Fibroblast of the aortic adventitia (primary cell): ENCODE data around the gene CEP131. TPM values are rescaled to one million over a fixed set of nuclear protein-coding genes. Genes with fewer than 3 reads are reported as not detected.

ENCODE experiments used
- DNase-seq: peaks from one replicate; pipeline ENCODE4 v3.0.0-alpha.2; 2010; ENCODE audit warnings: low read depth
- H3K4me3 ChIP-seq: 2 replicates; pipeline ENCODE4 v1.5.1; 2011; ENCODE audit warnings: low read depth, mild to moderate bottlenecking, control low read depth, low read length, moderate library complexity
- total RNA-seq: library from RNA; depleted of rRNA; stranded (reverse); fragments of >200 nt; gene quantifications from 2 replicates; pipeline ENCODE4 v1.2.3, GENCODE V29; 2012; ENCODE audit warnings: low replicate concordance
- TF ChIP-seq, protein P1 (sequence below): IDR thresholded peaks from 2 replicates; pipeline ENCODE4 v1.5.1; 2011; ENCODE audit warnings: mild to moderate bottlenecking, low read length, control low read depth, inconsistent platforms; ENCODE audit not compliant: insufficient read depth

CEP131 gene
- total RNA-seq, 1 donor: 9.6 TPM

DNA sequence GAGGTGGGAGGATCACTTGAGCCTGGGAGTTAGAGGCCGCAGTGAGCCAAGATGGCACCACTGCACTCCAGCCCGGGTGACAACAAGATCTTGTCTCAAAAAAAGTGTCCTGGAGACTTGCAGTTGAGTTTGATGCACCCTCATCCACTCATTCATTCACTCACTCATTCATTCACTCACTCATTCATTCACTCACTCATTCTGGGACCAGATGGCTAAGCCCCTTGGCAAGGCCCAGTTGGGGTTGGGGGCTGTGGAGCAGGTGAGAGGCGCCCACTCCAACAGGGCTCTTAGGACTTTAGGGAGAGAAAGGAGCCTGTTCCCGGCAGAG is 55.6 kb downstream of the CEP131 start:
- no peak for DNase-seq
- TF ChIP-seq, protein P1, sequence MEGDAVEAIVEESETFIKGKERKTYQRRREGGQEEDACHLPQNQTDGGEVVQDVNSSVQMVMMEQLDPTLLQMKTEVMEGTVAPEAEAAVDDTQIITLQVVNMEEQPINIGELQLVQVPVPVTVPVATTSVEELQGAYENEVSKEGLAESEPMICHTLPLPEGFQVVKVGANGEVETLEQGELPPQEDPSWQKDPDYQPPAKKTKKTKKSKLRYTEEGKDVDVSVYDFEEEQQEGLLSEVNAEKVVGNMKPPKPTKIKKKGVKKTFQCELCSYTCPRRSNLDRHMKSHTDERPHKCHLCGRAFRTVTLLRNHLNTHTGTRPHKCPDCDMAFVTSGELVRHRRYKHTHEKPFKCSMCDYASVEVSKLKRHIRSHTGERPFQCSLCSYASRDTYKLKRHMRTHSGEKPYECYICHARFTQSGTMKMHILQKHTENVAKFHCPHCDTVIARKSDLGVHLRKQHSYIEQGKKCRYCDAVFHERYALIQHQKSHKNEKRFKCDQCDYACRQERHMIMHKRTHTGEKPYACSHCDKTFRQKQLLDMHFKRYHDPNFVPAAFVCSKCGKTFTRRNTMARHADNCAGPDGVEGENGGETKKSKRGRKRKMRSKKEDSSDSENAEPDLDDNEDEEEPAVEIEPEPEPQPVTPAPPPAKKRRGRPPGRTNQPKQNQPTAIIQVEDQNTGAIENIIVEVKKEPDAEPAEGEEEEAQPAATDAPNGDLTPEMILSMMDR: no peak
- H3K4me3 ChIP-seq: no peak overlapping the region

DNA sequence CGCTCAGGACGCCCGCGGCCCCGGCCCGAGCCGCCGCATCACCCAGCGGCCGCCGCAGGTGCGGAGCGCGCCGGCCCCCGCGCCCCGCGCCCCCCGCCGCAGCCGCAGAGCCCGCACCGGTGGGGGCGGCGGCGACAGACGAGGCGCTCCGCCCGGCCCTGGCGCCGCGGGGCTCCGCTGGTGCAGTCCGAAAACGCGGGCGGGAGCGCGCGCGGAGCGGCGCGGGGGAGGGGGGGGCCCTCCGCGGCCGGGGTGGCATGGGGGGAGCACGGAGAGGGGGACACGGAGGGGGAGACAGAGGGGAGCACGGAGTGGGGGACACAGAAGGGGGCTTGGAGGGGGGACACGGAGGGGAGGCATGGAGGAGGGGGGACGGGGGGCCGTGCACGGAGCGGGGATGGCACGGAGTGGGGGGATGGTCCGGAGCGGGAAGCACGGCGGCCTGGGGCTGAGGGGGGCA is 56.7 kb downstream of the CEP131 start, which contains the start of gene AATK:
Gene AATK (minus strand): TSS at position 189 of the 460 bp plus-strand sequence. CDS start 229 bp downstream, outside the sequence.
- H3K4me3 ChIP-seq: peak within 1 kb of the TSS; percentile 31
- DNase-seq: no peak
- TF ChIP-seq, protein P1: no peak

DNA sequence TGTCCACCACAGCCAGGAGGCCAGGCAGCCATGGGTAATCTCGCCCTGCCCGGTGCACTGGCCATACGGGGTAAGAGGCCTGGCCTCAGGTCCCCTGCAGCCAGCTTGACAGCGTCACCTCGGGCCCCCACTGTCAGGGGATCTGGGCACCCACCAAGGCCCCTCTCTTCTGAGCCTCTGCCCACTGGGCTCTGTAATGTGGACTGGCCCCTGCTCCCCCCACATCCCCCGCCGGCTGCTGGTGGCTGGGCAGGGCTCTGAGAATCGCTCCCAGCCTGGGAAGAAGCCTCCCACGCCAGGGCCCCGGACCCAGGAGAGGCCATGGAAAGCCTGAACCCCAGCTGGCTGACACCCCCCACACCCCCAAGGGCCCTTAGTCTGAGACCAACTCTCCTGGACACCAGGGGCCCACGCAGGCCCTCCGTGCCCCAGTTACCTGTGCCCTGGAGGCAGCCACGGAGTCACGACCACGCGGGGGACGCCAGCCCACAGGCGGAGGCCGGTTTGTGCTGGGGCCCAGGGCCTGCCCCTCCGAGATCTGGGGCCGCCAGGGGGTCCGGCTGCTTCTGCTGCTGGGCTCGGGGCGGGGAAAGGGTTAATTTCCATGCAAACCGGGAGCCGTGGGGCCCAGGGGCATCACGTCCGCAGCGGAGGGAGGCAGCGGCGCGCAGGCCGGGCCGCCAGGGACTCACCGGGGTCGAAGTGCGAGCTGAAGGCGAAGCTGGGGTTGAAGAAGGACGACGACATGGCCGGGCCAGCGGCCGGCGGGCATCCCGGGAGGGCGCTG is 57.3 kb downstream of the CEP131 start, which contains the start of gene PVALEF:
Gene PVALEF (plus strand): TSS at position 262 of the 787 bp plus-strand sequence. CDS start 15,720 bp downstream, outside the sequence.
- no peak for DNase-seq
- TF ChIP-seq, protein P1: no peak
- peak within 1 kb of the TSS; percentile 31 for H3K4me3 ChIP-seq

DNA sequence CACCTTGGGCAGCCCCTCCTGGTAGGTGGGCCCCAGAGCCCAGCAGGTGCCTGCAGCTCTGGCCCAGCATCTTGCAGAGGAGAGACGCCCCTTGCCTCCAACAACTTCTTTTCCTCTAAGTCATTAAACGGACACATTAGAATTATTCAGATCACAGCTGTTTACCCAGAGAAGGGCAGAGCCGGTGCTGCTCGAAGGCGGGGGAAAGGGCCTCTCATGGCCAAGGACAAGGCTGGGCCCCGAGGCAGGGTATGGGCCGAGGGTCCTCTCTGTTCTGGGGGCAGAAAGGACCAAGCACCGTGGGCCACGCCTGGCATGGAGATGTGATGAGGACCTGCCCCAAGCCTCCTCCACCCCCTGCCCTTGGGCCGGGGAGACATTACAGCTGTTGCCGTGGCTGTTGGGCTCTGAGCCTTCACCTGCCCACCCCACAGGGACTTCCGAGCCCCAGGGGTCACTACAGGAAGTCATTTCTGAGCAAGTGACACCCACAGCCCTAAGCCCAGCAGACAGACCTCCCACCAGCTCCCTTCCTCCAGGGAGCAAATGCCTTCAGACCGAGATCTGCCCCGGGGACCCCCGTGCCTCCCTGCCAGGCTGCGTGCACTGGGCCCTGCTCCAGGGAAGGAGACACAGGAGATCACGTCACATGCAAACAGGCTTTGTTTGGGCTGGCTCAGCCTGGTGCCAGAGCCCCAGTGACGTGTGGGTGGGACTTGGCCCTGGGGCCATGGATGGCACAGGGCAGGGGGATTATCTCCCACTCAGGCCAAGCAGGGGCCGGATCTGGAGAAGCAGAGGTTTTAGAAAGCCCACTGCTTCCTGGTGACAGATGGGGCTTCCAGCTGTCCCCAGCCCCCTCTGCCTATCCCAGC is 58.2 kb downstream of the CEP131 start:
- H3K4me3 ChIP-seq: no peak overlapping the region
- TF ChIP-seq, protein P1: no peak
- no peak for DNase-seq

DNA sequence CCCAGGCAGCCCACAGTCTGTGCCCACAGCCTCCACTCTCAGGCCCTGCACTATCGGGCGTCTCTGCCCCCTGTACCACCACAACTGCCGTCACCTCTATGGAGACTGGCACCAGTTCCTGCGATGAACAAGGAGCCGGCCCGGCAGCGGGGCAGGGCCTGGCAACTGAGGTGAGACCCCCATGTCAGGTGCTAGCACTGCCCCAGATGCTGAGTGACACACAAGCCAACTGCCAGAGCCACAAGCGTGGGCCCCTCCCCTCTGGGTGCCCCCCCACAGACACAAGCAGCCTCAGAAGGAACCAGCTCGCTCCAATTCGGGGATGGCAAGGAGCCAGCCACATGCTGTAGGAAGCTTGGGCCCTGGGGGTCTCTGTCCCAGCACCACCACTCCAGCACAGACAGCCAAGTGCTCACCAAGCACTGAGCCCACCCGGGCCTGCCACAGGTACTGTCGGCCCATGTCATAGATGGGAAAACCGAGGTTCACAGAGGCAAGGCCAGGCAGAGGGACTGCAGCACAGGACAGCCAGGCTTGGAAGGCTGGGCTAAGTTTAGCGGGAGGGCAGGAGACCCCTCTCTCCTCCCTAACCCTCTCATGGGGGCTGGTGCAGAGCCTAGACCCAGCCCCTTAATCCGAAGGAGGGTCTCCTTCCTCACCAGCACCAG is 58.9 kb downstream of the CEP131 start:
- H3K4me3 ChIP-seq: no peak overlapping the region
- DNase-seq: no peak
- TF ChIP-seq, protein P1: no peak

DNA sequence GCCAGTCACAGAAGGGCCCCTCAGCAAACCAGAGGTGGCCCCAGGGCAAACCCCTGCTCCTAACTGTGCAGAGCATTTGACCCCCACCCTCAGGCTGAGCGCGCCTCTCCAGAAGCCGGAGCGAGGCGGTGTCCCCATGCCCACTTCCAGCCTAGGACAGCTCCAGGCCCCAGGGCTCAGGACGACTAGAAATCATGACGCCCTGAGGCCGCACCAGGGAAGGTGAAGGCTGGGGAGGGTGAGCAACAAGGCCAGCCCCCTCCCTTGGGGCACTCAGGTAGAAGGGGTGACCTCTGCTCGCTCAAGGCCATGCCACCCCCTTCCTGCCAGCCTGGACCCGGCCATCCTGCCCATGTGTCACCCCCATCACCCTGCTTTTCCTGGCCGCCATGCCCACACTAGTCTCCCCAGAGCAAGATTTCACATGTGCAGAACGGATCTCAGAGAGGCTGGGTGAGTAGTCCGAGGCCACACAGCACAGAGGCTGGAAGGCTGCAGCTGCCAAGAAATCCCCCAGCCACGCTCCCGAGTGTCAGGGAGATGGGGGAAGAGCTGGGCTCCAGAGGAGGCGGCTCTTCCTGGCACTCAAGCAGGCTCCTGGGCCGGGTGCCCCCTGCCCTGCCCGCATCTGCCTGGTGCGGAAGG is 59.6 kb downstream of the CEP131 start:
- no peak overlapping the region for H3K4me3 ChIP-seq
- TF ChIP-seq, protein P1: no peak
- DNase-seq: no peak
